Measurements from ENCODE around the gene CAPN6. TPM values are rescaled to one million over a fixed set of nuclear protein-coding genes. Genes with fewer than 3 reads are reported as not detected.

CAPN6 gene
- not detected in 2 replicates for total RNA-seq (2014; rRNA removed; shearing (Covaris generic))
- polyA plus RNA-seq (2015; cell fraction: cytosol; rRNA removed): not detected in 2 replicates
- not detected in 2 replicates for polyA plus RNA-seq (2015; cell fraction: nucleus; rRNA removed)

- DNase-seq (ENCODE audit: low read depth, low spot score): no peak
- in situ Hi-C loops (cut with HindIII; ENCODE audit: low pct_unique_long_range_greater_than_20kb, low sequenced_read_pairs): no loop called here
Measured at GRCh38 chrX:111270339-111270738, at the start of gene CAPN6. Gene CAPN6 (minus strand): TSS chrX:111270483. CDS start chrX:111263936, 6,547 bp downstream.

- no peak for DNase-seq (ENCODE audit: low read depth, low spot score)
- in situ Hi-C loops (cut with HindIII; ENCODE audit: low pct_unique_long_range_greater_than_20kb, low sequenced_read_pairs): no loop called here
Measured at GRCh38 chrX:111319451-111319850, 49.2 kb upstream of the CAPN6 start.

GRCh38 chrX:111318901-111319300 lies 48.6 kb upstream of the CAPN6 start:
- in situ Hi-C loops (cut with HindIII; ENCODE audit: low pct_unique_long_range_greater_than_20kb, low sequenced_read_pairs): no loop called here

GRCh38 chrX:111309083-111309482 lies 38.8 kb upstream of the CAPN6 start:
- no peak for DNase-seq (ENCODE audit: low read depth, low spot score)
- in situ Hi-C loops (cut with HindIII; ENCODE audit: low pct_unique_long_range_greater_than_20kb, low sequenced_read_pairs): no loop called here

More at GRCh38 chrX:111318901-111319300, 48.6 kb upstream of the CAPN6 start:
- DNase-seq (ENCODE audit: low read depth, low spot score): no peak

GRCh38 chrX:111308039-111308438 lies 37.8 kb upstream of the CAPN6 start:
- in situ Hi-C loops (cut with HindIII; ENCODE audit: low pct_unique_long_range_greater_than_20kb, low sequenced_read_pairs): no loop called here
- DNase-seq (ENCODE audit: low read depth, low spot score): no peak

- in situ Hi-C loops (cut with HindIII; ENCODE audit: low pct_unique_long_range_greater_than_20kb, low sequenced_read_pairs): no loop called here
- DNase-seq (ENCODE audit: low read depth, low spot score): no peak
Measured at GRCh38 chrX:111302284-111302683, 32.0 kb upstream of the CAPN6 start.

GRCh38 chrX:111288841-111289240 lies 18.6 kb upstream of the CAPN6 start:
- no peak for DNase-seq (ENCODE audit: low read depth, low spot score)
- in situ Hi-C loops (cut with HindIII; ENCODE audit: low pct_unique_long_range_greater_than_20kb, low sequenced_read_pairs): no loop called here

- in situ Hi-C loops (cut with HindIII; ENCODE audit: low pct_unique_long_range_greater_than_20kb, low sequenced_read_pairs): no loop called here
- no peak for DNase-seq (ENCODE audit: low read depth, low spot score)
Measured at GRCh38 chrX:111284631-111285293, 14.5 kb upstream of the CAPN6 start.

GRCh38 chrX:111283446-111283845 lies 13.2 kb upstream of the CAPN6 start:
- DNase-seq (ENCODE audit: low read depth, low spot score): no peak
- in situ Hi-C loops (cut with HindIII; ENCODE audit: low pct_unique_long_range_greater_than_20kb, low sequenced_read_pairs): no loop called here

- DNase-seq (ENCODE audit: low read depth, low spot score): no peak
- in situ Hi-C loops (cut with HindIII; ENCODE audit: low pct_unique_long_range_greater_than_20kb, low sequenced_read_pairs): no loop called here
Measured at GRCh38 chrX:111282991-111283390, 12.7 kb upstream of the CAPN6 start.

GRCh38 chrX:111282139-111282538 lies 11.9 kb upstream of the CAPN6 start:
- in situ Hi-C loops (cut with HindIII; ENCODE audit: low pct_unique_long_range_greater_than_20kb, low sequenced_read_pairs): no loop called here
- DNase-seq (ENCODE audit: low read depth, low spot score): no peak

GRCh38 chrX:111268506-111268905 lies 1.8 kb downstream of the CAPN6 start:
- in situ Hi-C loops (cut with HindIII; ENCODE audit: low pct_unique_long_range_greater_than_20kb, low sequenced_read_pairs): no loop called here
- DNase-seq (ENCODE audit: low read depth, low spot score): no peak

GRCh38 chrX:111265486-111265885 lies 4.8 kb downstream of the CAPN6 start:
- in situ Hi-C loops (cut with HindIII; ENCODE audit: low pct_unique_long_range_greater_than_20kb, low sequenced_read_pairs): no loop called here

GRCh38 chrX:111264385-111264784 lies 5.9 kb downstream of the CAPN6 start:
- in situ Hi-C loops (cut with HindIII; ENCODE audit: low pct_unique_long_range_greater_than_20kb, low sequenced_read_pairs): no loop called here
- no peak for DNase-seq (ENCODE audit: low read depth, low spot score)

More at GRCh38 chrX:111265486-111265885, 4.8 kb downstream of the CAPN6 start:
- DNase-seq (ENCODE audit: low read depth, low spot score): no peak

- in situ Hi-C loops (cut with HindIII; ENCODE audit: low pct_unique_long_range_greater_than_20kb, low sequenced_read_pairs): no loop called here
- DNase-seq (ENCODE audit: low read depth, low spot score): no peak
Measured at GRCh38 chrX:111262086-111262485, 8.2 kb downstream of the CAPN6 start.

GRCh38 chrX:111260451-111260850 lies 9.8 kb downstream of the CAPN6 start:
- DNase-seq (ENCODE audit: low read depth, low spot score): no peak
- in situ Hi-C loops (cut with HindIII; ENCODE audit: low pct_unique_long_range_greater_than_20kb, low sequenced_read_pairs): no loop called here

GRCh38 chrX:111259559-111259958 lies 10.7 kb downstream of the CAPN6 start:
- in situ Hi-C loops (cut with HindIII; ENCODE audit: low pct_unique_long_range_greater_than_20kb, low sequenced_read_pairs): no loop called here
- DNase-seq (ENCODE audit: low read depth, low spot score): no peak

- in situ Hi-C loops (cut with HindIII; ENCODE audit: low pct_unique_long_range_greater_than_20kb, low sequenced_read_pairs): no loop called here
- DNase-seq (ENCODE audit: low read depth, low spot score): no peak
Measured at GRCh38 chrX:111257733-111258132, 12.6 kb downstream of the CAPN6 start.

- DNase-seq (ENCODE audit: low read depth, low spot score): no peak
- in situ Hi-C loops (cut with HindIII; ENCODE audit: low pct_unique_long_range_greater_than_20kb, low sequenced_read_pairs): no loop called here
Measured at GRCh38 chrX:111254896-111255693, 15.2 kb downstream of the CAPN6 start.
